GM19395 (cell line): ENCODE measurements around the gene SETBP1.
A peak's percentile ranks its signal among the peaks of the same experiment; 100 is the strongest.

Experiments
- ATAC-seq: cut with Tn5 transposase; IDR thresholded peaks from one replicate; pipeline ENCODE4 v1.9.1; 2021; ENCODE audit warnings: mild to moderate bottlenecking, moderate library complexity; ENCODE audit not compliant: unreplicated experiment

SETBP1 gene

GRCh38 chr18:44679056-44679913 lies 1.4 kb upstream of the SETBP1 start:
- peak; percentile 86 for ATAC-seq

GRCh38 chr18:44679914-44680272 lies 795 bp upstream of the SETBP1 start:
- peak; percentile 4 for ATAC-seq

- no peak for ATAC-seq
These were observed 635 bp downstream of the SETBP1 start for GRCh38 chr18:44681076-44681970.

- no peak for ATAC-seq
These were observed 1.6 kb downstream of the SETBP1 start for GRCh38 chr18:44682201-44682870.

GRCh38 chr18:44682871-44683221 lies 2.2 kb downstream of the SETBP1 start:
- ATAC-seq, result no peak

GRCh38 chr18:44683556-44683955 lies 2.9 kb downstream of the SETBP1 start:
- ATAC-seq, result no peak

- ATAC-seq, result no peak
These were observed 4.6 kb downstream of the SETBP1 start for GRCh38 chr18:44685296-44685695.

GRCh38 chr18:44686156-44686555 lies 5.5 kb downstream of the SETBP1 start:
- no peak for ATAC-seq

- no peak for ATAC-seq
These were observed 6.7 kb downstream of the SETBP1 start for GRCh38 chr18:44687421-44687820.

GRCh38 chr18:44689736-44690135 lies 9.0 kb downstream of the SETBP1 start:
- ATAC-seq, result no peak

GRCh38 chr18:44691148-44691925 lies 10.6 kb downstream of the SETBP1 start:
- no peak for ATAC-seq

- ATAC-seq, result no peak
These were observed 12.5 kb downstream of the SETBP1 start for GRCh38 chr18:44693030-44693784.

GRCh38 chr18:44695503-44695902 lies 14.8 kb downstream of the SETBP1 start:
- no peak for ATAC-seq

- ATAC-seq, result no peak
These were observed 16.2 kb downstream of the SETBP1 start for GRCh38 chr18:44696892-44697291.

GRCh38 chr18:44697315-44697714 lies 16.6 kb downstream of the SETBP1 start:
- no peak for ATAC-seq

- no peak for ATAC-seq
These were observed 17.8 kb downstream of the SETBP1 start for GRCh38 chr18:44698518-44698917.

- no peak for ATAC-seq
These were observed 19.0 kb downstream of the SETBP1 start for GRCh38 chr18:44699572-44700261.

- ATAC-seq, result peak; percentile 79
These were observed 20.0 kb downstream of the SETBP1 start for GRCh38 chr18:44700652-44701051.

GRCh38 chr18:44701227-44701626 lies 20.5 kb downstream of the SETBP1 start:
- no peak for ATAC-seq
